ENCODE measurements around the gene GMEB1. TPM values are rescaled to one million over a fixed set of nuclear protein-coding genes. Genes with fewer than 3 reads are reported as not detected.
"Not testable (repeated sequence)": the region's sequence is repeated elsewhere in the genome, so short reads cannot be mapped to it uniquely, and the experiment has no call there.

Gene GMEB1
- total and polyA plus RNA-seq, 2 donors from 2014 or later, result 4.0 to 14.9 TPM

GRCh38 chr1:28740118-28740517, 71.5 kb downstream of the GMEB1 start:
- Histone ChIP-seq H3K4me3 (ENCODE audit: low read length in 3 of 3) (no peak overlapping the region), H3K4me1 (ENCODE audit: control insufficient read depth in 2 of 3, insufficient read depth in 2 of 3, low read depth in 1 of 3, low read length in 3 of 3) (peaks cover 7 to 20% (median 16%) of the 10 kb centered on the region in 3 donors), H3K36me3 (ENCODE audit: control insufficient read depth in 2 of 3, insufficient read depth in 3 of 3, low read length in 3 of 3) (peaks cover 13 to 42% (median 25%) of the 10 kb centered on the region in 3 donors), H3K9me3 (ENCODE audit: control insufficient read depth in 2 of 3, insufficient read depth in 1 of 3, low read length in 3 of 3) (no peaks in the 10 kb centered on the region), H3K27me3 (ENCODE audit: control insufficient read depth, insufficient read depth, low read length) (no peaks in the 10 kb centered on the region), H3K27ac (ENCODE audit: low read depth in 2 of 2, low read length in 2 of 2) (no peak overlapping the region), H3K9ac (ENCODE audit: low read length in 3 of 3) (no peak overlapping the region)
- FAIRE-seq (no peak), DNase-seq (no peak)
- intact Hi-C loops (cut with DNase I), result no loop called here
- no peak for TF ChIP-seq CTCF (IDR thresholded peaks at IDR 0.05; ENCODE audit: borderline replicate concordance, extremely low read depth, insufficient read depth)

GRCh38 chr1:28744184-28744583, 75.6 kb downstream of the GMEB1 start:
- Histone ChIP-seq H3K9ac (ENCODE audit: low read length in 3 of 3) (no peak overlapping the region), H3K4me1 (ENCODE audit: control insufficient read depth in 2 of 3, insufficient read depth in 2 of 3, low read depth in 1 of 3, low read length in 3 of 3) (peaks cover 6 to 18% (median 13%) of the 10 kb centered on the region in 3 donors), H3K27me3 (ENCODE audit: control insufficient read depth, insufficient read depth, low read length) (no peaks in the 10 kb centered on the region), H3K27ac (ENCODE audit: low read depth in 2 of 2, low read length in 2 of 2) (no peak overlapping the region), H3K9me3 (ENCODE audit: control insufficient read depth in 2 of 3, insufficient read depth in 1 of 3, low read length in 3 of 3) (no peaks in the 10 kb centered on the region), H3K36me3 (ENCODE audit: control insufficient read depth in 2 of 3, insufficient read depth in 3 of 3, low read length in 3 of 3) (peaks cover 15 to 37% (median 21%) of the 10 kb centered on the region in 3 donors), H3K4me3 (ENCODE audit: low read length in 3 of 3) (no peak overlapping the region)
- FAIRE-seq (no peak), DNase-seq (no peak)
- TF ChIP-seq CTCF (IDR thresholded peaks at IDR 0.05; ENCODE audit: borderline replicate concordance, extremely low read depth, insufficient read depth), result no peak
- intact Hi-C loops (cut with DNase I), result no loop called here

- no peak overlapping the region for H3K9ac ChIP-seq (ENCODE audit: low read length in 3 of 3)
- peaks cover 6 to 9% (median 9%) of the 10 kb centered on the region in 3 donors for H3K4me1 ChIP-seq (ENCODE audit: control insufficient read depth in 2 of 3, insufficient read depth in 2 of 3, low read depth in 1 of 3, low read length in 3 of 3)
- no peak overlapping the region for H3K27ac ChIP-seq (ENCODE audit: low read depth in 2 of 2, low read length in 2 of 2)
- no peak for DNase-seq
- FAIRE-seq, result no peak
- no peaks in the 10 kb centered on the region for H3K9me3 ChIP-seq (ENCODE audit: control insufficient read depth in 2 of 3, insufficient read depth in 1 of 3, low read length in 3 of 3)
- no peaks in the 10 kb centered on the region for H3K27me3 ChIP-seq (ENCODE audit: control insufficient read depth, insufficient read depth, low read length)
- intact Hi-C loops (cut with DNase I), result no loop called here
- H3K4me3 ChIP-seq (ENCODE audit: low read length in 3 of 3), result no peak overlapping the region
- peaks cover 15 to 28% (median 21%) of the 10 kb centered on the region in 3 donors for H3K36me3 ChIP-seq (ENCODE audit: control insufficient read depth in 2 of 3, insufficient read depth in 3 of 3, low read length in 3 of 3)
- TF ChIP-seq CTCF (IDR thresholded peaks at IDR 0.05; ENCODE audit: borderline replicate concordance, extremely low read depth, insufficient read depth), result no peak
Observed at GRCh38 chr1:28745653-28746173, 77.1 kb downstream of the GMEB1 start.

- H3K27ac ChIP-seq (ENCODE audit: low read depth in 2 of 2, low read length in 2 of 2), result no peak overlapping the region
- H3K27me3 ChIP-seq (ENCODE audit: control insufficient read depth, insufficient read depth, low read length), result no peaks in the 10 kb centered on the region
- peaks cover 3 to 19% (median 15%) of the 10 kb centered on the region in 3 donors for H3K4me1 ChIP-seq (ENCODE audit: control insufficient read depth in 2 of 3, insufficient read depth in 2 of 3, low read depth in 1 of 3, low read length in 3 of 3)
- no peak overlapping the region for H3K9ac ChIP-seq (ENCODE audit: low read length in 3 of 3)
- H3K9me3 ChIP-seq (ENCODE audit: control insufficient read depth in 2 of 3, insufficient read depth in 1 of 3, low read length in 3 of 3), result no peaks in the 10 kb centered on the region
- FAIRE-seq, result no peak
- H3K36me3 ChIP-seq (ENCODE audit: control insufficient read depth in 2 of 3, insufficient read depth in 3 of 3, low read length in 3 of 3), result peaks cover 0 to 2% (median 1%) of the 10 kb centered on the region in 3 donors
- TF ChIP-seq CTCF (IDR thresholded peaks at IDR 0.05; ENCODE audit: borderline replicate concordance, extremely low read depth, insufficient read depth), result no peak
- no peak overlapping the region for H3K4me3 ChIP-seq (ENCODE audit: low read length in 3 of 3)
- no peak for DNase-seq
- intact Hi-C loops (cut with DNase I), result no loop called here
Observed at GRCh38 chr1:28750330-28750729, 81.7 kb downstream of the GMEB1 start.

- FAIRE-seq; H3K27ac ChIP-seq (ENCODE audit: low read depth in 2 of 2, low read length in 2 of 2); intact Hi-C loops (cut with DNase I): not testable (repeated sequence)
Observed at GRCh38 chr1:28750771-28751294, 82.2 kb downstream of the GMEB1 start.

More at GRCh38 chr1:28750771-28751294, 82.2 kb downstream of the GMEB1 start:
- H3K9ac ChIP-seq (ENCODE audit: low read length in 3 of 3); H3K36me3 ChIP-seq (ENCODE audit: control insufficient read depth in 2 of 3, insufficient read depth in 3 of 3, low read length in 3 of 3); H3K27me3 ChIP-seq (ENCODE audit: control insufficient read depth, insufficient read depth, low read length); H3K9me3 ChIP-seq (ENCODE audit: control insufficient read depth in 2 of 3, insufficient read depth in 1 of 3, low read length in 3 of 3); DNase-seq; H3K4me3 ChIP-seq (ENCODE audit: low read length in 3 of 3): not testable (repeated sequence)
- H3K4me1 ChIP-seq (ENCODE audit: control insufficient read depth in 2 of 3, insufficient read depth in 2 of 3, low read depth in 1 of 3, low read length in 3 of 3), result peaks cover 3 to 20% (median 19%) of the 10 kb centered on the region in 3 donors

All from kidney (tissue), 14 donors.